SK-N-SH treated with all-trans-retinoic acid at 6 μM for 48 hours (cell line): ENCODE results near the gene MPP3.

Experiments
- ATAC-seq: fragments of 200-7000 bp; cut with Tn5 transposase; 3 replicates; pipeline ENCODE4 v1.9.1; 2020; ENCODE audit warnings: mild to moderate bottlenecking, moderate library complexity
- ARNTL ChIP-seq: fragments of 450-650 bp; formaldehyde crosslinking; IDR thresholded peaks from 2 replicates; pipeline ENCODE4 v1.5.0; 2020; ENCODE audit warnings: low read depth, mild to moderate bottlenecking, moderate library complexity, borderline replicate concordance
- BACH2 ChIP-seq: fragments of 250-450 bp; sonication (Bioruptor Pico); IDR thresholded peaks from 2 replicates; pipeline ENCODE4 v1.9.0; 2021; ENCODE audit warnings: mild to moderate bottlenecking, borderline replicate concordance
- CSDC2 ChIP-seq: fragments of 250-450 bp; sonication (Bioruptor Pico); IDR thresholded peaks from 2 replicates; pipeline ENCODE4 v1.5.0; 2020; ENCODE audit warnings: mild to moderate bottlenecking, moderate library complexity
- ESRRG ChIP-seq: fragments of 250-450 bp; sonication (Bioruptor Pico); IDR thresholded peaks from 2 replicates; pipeline ENCODE4 v1.6.1; 2021; ENCODE audit warnings: mild to moderate bottlenecking
- GLIS3 ChIP-seq: fragments of 250-450 bp; sonication (Bioruptor Pico); IDR thresholded peaks from 2 replicates; pipeline ENCODE4 v1.5.0; 2020; ENCODE audit warnings: mild to moderate bottlenecking, moderate library complexity
- ISL1 ChIP-seq: fragments of 250-450 bp; sonication (Bioruptor Pico); IDR thresholded peaks from 2 replicates; pipeline ENCODE4 v2.1.2; 2022; ENCODE audit warnings: mild to moderate bottlenecking, moderate library complexity
- OSR1 ChIP-seq: fragments of 250-450 bp; sonication (Bioruptor Pico); IDR thresholded peaks from 2 replicates; pipeline ENCODE4 v1.8.0; 2022; ENCODE audit warnings: moderate library complexity, mild to moderate bottlenecking, inconsistent platforms
- PPARA ChIP-seq: fragments of 250-450 bp; sonication (Bioruptor Pico); IDR thresholded peaks from 2 replicates; pipeline ENCODE4 v1.5.0; 2020; ENCODE audit warnings: mild to moderate bottlenecking, borderline replicate concordance
- RARB ChIP-seq: fragments of 250-450 bp; sonication (Bioruptor Pico); IDR thresholded peaks from 2 replicates; pipeline ENCODE4 v1.8.0; 2021; ENCODE audit warnings: mild to moderate bottlenecking, moderate library complexity
- SNAI2 ChIP-seq: fragments of 250-450 bp; sonication (Bioruptor Pico); IDR thresholded peaks from 2 replicates; pipeline ENCODE4 v1.5.0; 2020; ENCODE audit warnings: mild to moderate bottlenecking, moderate library complexity
- TCF4 ChIP-seq: fragments of 250-450 bp; sonication (Bioruptor Pico); IDR thresholded peaks from 2 replicates; pipeline ENCODE4 v1.8.0; 2021; ENCODE audit warnings: mild to moderate bottlenecking, moderate library complexity, borderline replicate concordance
- TOX ChIP-seq: fragments of 250-450 bp; sonication (Bioruptor Pico); IDR thresholded peaks from 2 replicates; pipeline ENCODE4 v1.8.0; 2021; ENCODE audit warnings: mild to moderate bottlenecking, moderate library complexity, borderline replicate concordance
- ZC3H10 ChIP-seq: fragments of 250-450 bp; sonication (Bioruptor Pico); IDR thresholded peaks from 2 replicates; pipeline ENCODE4 v1.5.1; 2021; ENCODE audit warnings: mild to moderate bottlenecking, moderate library complexity
- ZFP3 ChIP-seq: fragments of 250-450 bp; sonication (Bioruptor Pico); IDR thresholded peaks from 2 replicates; pipeline ENCODE4 v1.5.0; 2020; ENCODE audit warnings: mild to moderate bottlenecking, moderate library complexity
- ZFP30 ChIP-seq: fragments of 450-650 bp; formaldehyde crosslinking; IDR thresholded peaks from 2 replicates; pipeline ENCODE4 v1.5.0; 2022; ENCODE audit warnings: mild to moderate bottlenecking, moderate library complexity
- ZNF565 ChIP-seq: fragments of 450-650 bp; formaldehyde crosslinking; conservative IDR thresholded peaks from 2 replicates; pipeline ENCODE4 v1.5.0; 2020; ENCODE audit warnings: low read depth, mild to moderate bottlenecking, moderate library complexity
- ZNF70 ChIP-seq: fragments of 450-650 bp; formaldehyde crosslinking; IDR thresholded peaks from 2 replicates; pipeline ENCODE4 v1.5.0; 2020; ENCODE audit warnings: mild to moderate bottlenecking, moderate library complexity
- ZNF8 ChIP-seq: fragments of 450-650 bp; formaldehyde crosslinking; IDR thresholded peaks from 2 replicates; pipeline ENCODE4 v1.5.0; 2020; ENCODE audit warnings: mild to moderate bottlenecking, moderate library complexity
- TF ChIP-seq, protein P1 (sequence below): fragments of 250-450 bp; sonication (Bioruptor Pico); IDR thresholded peaks from 2 replicates; pipeline ENCODE4 v1.5.1; 2021; ENCODE audit warnings: mild to moderate bottlenecking, moderate library complexity
- TF ChIP-seq, protein P2 (sequence below): fragments of 250-450 bp; sonication (Bioruptor Pico); IDR thresholded peaks from 2 replicates; pipeline ENCODE4 v1.8.0; 2021; ENCODE audit warnings: low read depth, mild to moderate bottlenecking, moderate library complexity, borderline replicate concordance
- TF ChIP-seq, protein P3 (sequence below): fragments of 250-450 bp; sonication (Bioruptor Pico); IDR thresholded peaks from 2 replicates; pipeline ENCODE4 v1.5.0; 2020; ENCODE audit warnings: mild to moderate bottlenecking, moderate library complexity
- TF ChIP-seq, protein P4 (sequence below): fragments of 250-450 bp; sonication (Bioruptor Pico); IDR thresholded peaks from 2 replicates; pipeline ENCODE4 v1.5.1; 2020; ENCODE audit warnings: low read depth, mild to moderate bottlenecking, moderate library complexity
- TF ChIP-seq, protein P5 (sequence below): fragments of 250-450 bp; sonication (Bioruptor Pico); IDR thresholded peaks from 2 replicates; pipeline ENCODE4 v1.8.0; 2020; ENCODE audit warnings: mild to moderate bottlenecking, moderate library complexity, borderline replicate concordance

MPP3 gene

DNA sequence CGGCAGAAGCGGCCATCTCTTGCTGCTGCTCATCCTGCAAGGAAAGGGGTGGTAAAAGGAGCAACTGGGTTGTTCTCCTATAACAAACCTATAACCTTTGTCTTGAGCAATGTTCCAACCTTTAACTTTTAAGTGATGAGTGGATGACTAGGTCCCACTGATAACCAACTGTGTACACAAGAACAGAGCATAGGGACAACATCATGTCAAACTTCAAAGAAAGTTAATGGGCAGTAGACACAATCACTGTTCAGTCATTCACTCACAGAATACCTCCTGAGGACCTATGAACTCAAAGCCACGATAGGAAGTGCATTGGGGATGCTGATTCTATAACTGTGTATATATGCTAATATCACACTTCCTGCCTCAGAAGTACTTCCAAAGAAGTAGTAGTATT, 31.1 kb downstream of the MPP3 start:
- TF ChIP-seq SNAI2 = no peak
- no peak for TF ChIP-seq RARB
- TF ChIP-seq ZFP30 (CRISPR knock-in tag) = no peak
- no peak for TF ChIP-seq ISL1 (CRISPR knock-in tag)
- no peak for TF ChIP-seq BACH2 (CRISPR knock-in tag)
- no peak for TF ChIP-seq TOX
- no peak for TF ChIP-seq GLIS3 (CRISPR knock-in tag)
- no peak for TF ChIP-seq ZNF70 (CRISPR knock-in tag)
- no peak for TF ChIP-seq ARNTL (CRISPR knock-in tag)
- TF ChIP-seq, protein P1, sequence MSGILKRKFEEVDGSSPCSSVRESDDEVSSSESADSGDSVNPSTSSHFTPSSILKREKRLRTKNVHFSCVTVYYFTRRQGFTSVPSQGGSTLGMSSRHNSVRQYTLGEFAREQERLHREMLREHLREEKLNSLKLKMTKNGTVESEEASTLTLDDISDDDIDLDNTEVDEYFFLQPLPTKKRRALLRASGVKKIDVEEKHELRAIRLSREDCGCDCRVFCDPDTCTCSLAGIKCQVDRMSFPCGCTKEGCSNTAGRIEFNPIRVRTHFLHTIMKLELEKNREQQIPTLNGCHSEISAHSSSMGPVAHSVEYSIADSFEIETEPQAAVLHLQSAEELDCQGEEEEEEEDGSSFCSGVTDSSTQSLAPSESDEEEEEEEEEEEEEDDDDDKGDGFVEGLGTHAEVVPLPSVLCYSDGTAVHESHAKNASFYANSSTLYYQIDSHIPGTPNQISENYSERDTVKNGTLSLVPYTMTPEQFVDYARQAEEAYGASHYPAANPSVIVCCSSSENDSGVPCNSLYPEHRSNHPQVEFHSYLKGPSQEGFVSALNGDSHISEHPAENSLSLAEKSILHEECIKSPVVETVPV = no peak
- TF ChIP-seq CSDC2 (CRISPR knock-in tag) = no peak
- TF ChIP-seq, protein P2, sequence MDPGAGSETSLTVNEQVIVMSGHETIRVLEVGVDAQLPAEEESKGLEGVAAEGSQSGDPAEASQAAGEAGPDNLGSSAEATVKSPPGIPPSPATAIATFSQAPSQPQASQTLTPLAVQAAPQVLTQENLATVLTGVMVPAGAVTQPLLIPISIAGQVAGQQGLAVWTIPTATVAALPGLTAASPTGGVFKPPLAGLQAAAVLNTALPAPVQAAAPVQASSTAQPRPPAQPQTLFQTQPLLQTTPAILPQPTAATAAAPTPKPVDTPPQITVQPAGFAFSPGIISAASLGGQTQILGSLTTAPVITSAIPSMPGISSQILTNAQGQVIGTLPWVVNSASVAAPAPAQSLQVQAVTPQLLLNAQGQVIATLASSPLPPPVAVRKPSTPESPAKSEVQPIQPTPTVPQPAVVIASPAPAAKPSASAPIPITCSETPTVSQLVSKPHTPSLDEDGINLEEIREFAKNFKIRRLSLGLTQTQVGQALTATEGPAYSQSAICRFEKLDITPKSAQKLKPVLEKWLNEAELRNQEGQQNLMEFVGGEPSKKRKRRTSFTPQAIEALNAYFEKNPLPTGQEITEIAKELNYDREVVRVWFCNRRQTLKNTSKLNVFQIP = no peak
- no peak for TF ChIP-seq ZNF8 (CRISPR knock-in tag)
- TF ChIP-seq ESRRG (CRISPR knock-in tag) = no peak
- TF ChIP-seq ZNF565 (CRISPR knock-in tag) = no peak
- TF ChIP-seq ZC3H10 = no peak
- no peak for ATAC-seq

DNA sequence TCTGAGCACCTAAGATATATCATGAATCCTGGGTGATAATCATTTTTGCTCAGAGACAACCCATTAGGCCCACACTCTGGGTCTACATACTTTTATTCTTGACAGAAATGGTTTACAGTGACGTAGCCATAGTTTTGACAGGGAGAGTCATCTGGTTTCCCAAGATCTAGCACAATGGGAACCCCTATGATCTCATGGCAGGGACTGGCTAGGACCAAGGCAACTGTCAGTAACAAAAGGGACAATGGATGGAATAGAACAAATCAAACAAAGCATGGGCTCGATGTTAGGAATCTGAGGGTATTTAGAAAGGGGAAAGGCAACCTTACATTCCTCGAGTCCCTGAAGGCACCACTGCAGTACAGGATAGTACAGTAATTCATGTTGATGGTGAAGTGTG, 32.2 kb downstream of the MPP3 start:
- no peak for TF ChIP-seq CSDC2 (CRISPR knock-in tag)
- TF ChIP-seq BACH2 (CRISPR knock-in tag) = no peak
- no peak for TF ChIP-seq ARNTL (CRISPR knock-in tag)
- TF ChIP-seq, protein P3, sequence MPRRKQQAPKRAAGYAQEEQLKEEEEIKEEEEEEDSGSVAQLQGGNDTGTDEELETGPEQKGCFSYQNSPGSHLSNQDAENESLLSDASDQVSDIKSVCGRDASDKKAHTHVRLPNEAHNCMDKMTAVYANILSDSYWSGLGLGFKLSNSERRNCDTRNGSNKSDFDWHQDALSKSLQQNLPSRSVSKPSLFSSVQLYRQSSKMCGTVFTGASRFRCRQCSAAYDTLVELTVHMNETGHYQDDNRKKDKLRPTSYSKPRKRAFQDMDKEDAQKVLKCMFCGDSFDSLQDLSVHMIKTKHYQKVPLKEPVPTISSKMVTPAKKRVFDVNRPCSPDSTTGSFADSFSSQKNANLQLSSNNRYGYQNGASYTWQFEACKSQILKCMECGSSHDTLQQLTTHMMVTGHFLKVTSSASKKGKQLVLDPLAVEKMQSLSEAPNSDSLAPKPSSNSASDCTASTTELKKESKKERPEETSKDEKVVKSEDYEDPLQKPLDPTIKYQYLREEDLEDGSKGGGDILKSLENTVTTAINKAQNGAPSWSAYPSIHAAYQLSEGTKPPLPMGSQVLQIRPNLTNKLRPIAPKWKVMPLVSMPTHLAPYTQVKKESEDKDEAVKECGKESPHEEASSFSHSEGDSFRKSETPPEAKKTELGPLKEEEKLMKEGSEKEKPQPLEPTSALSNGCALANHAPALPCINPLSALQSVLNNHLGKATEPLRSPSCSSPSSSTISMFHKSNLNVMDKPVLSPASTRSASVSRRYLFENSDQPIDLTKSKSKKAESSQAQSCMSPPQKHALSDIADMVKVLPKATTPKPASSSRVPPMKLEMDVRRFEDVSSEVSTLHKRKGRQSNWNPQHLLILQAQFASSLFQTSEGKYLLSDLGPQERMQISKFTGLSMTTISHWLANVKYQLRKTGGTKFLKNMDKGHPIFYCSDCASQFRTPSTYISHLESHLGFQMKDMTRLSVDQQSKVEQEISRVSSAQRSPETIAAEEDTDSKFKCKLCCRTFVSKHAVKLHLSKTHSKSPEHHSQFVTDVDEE (CRISPR knock-in tag) = no peak
- TF ChIP-seq ZNF565 (CRISPR knock-in tag) = no peak
- no peak for TF ChIP-seq TOX
- no peak for TF ChIP-seq ZFP3 (CRISPR knock-in tag)
- TF ChIP-seq ZFP30 (CRISPR knock-in tag) = no peak
- TF ChIP-seq PPARA (CRISPR knock-in tag) = no peak
- TF ChIP-seq, protein P4, sequence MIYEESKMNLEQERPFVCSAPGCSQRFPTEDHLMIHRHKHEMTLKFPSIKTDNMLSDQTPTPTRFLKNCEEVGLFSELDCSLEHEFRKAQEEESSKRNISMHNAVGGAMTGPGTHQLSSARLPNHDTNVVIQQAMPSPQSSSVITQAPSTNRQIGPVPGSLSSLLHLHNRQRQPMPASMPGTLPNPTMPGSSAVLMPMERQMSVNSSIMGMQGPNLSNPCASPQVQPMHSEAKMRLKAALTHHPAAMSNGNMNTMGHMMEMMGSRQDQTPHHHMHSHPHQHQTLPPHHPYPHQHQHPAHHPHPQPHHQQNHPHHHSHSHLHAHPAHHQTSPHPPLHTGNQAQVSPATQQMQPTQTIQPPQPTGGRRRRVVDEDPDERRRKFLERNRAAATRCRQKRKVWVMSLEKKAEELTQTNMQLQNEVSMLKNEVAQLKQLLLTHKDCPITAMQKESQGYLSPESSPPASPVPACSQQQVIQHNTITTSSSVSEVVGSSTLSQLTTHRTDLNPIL = no peak
- TF ChIP-seq GLIS3 (CRISPR knock-in tag) = no peak
- TF ChIP-seq OSR1 (CRISPR knock-in tag) = no peak
- no peak for TF ChIP-seq ZNF8 (CRISPR knock-in tag)
- TF ChIP-seq, protein P1 = no peak
- TF ChIP-seq ISL1 (CRISPR knock-in tag) = no peak
- TF ChIP-seq ZNF70 (CRISPR knock-in tag) = no peak
- TF ChIP-seq, protein P5, sequence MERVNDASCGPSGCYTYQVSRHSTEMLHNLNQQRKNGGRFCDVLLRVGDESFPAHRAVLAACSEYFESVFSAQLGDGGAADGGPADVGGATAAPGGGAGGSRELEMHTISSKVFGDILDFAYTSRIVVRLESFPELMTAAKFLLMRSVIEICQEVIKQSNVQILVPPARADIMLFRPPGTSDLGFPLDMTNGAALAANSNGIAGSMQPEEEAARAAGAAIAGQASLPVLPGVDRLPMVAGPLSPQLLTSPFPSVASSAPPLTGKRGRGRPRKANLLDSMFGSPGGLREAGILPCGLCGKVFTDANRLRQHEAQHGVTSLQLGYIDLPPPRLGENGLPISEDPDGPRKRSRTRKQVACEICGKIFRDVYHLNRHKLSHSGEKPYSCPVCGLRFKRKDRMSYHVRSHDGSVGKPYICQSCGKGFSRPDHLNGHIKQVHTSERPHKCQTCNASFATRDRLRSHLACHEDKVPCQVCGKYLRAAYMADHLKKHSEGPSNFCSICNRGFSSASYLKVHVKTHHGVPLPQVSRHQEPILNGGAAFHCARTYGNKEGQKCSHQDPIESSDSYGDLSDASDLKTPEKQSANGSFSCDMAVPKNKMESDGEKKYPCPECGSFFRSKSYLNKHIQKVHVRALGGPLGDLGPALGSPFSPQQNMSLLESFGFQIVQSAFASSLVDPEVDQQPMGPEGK = no peak
- TF ChIP-seq RARB = no peak
- TF ChIP-seq, protein P2 = no peak
- TF ChIP-seq TCF4 (CRISPR knock-in tag) = no peak
- ATAC-seq = no peak
